Umbilical cord (tissue), 2 donors: ENCODE data around the gene FOXO3. TPM values are rescaled to one million over a fixed set of nuclear protein-coding genes. Genes with fewer than 3 reads are reported as not detected.

Experiments
- DNase-seq: peaks from one replicate; pipeline ENCODE4 v3.0.0-alpha.2; 2015; ENCODE audit warnings: low spot score
- total RNA-seq: library from RNA; depleted of rRNA; stranded (reverse); fragments of >200 nt; gene quantifications from one replicate; pipeline ENCODE4 v1.2.3, GENCODE V29; 2014; ENCODE audit warnings: low replicate concordance; ENCODE audit not compliant: insufficient read depth

Gene FOXO3
- total RNA-seq, 1 donor from 2014 or later: 52.0 TPM

DNA sequence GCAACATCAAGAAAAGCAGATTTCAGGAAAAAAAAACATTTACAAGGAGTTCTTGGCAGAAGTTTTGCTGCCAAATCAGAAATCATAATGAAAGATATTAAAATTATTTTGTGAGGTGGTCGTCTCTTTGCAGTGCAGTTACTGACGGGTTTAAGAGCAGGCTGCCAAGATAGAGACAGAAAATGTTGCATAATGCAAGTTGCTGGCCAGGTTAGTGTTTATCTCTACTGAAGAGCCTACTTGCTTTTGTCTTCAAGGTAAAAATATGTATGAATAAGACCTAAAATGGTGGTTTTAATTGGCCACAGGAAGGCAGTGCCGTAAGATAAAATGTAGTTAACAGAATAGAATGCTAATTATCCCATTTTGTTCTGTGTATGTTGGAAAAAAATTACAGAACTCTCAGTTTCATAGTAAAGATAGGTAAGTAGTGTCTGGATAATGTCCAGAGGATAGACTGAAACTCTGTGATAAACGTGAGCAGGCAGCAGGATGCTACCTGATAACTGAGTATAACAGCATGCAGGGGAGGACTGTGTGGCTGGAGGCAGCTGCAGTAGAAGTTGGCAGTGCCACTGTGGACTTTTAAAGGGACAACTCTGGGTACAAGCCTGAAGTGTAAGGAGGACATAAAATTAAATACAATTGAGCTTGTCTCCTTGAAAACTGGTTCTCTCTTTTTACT lies 13.9 kb downstream of the FOXO3 start:
- no peak for DNase-seq

DNA sequence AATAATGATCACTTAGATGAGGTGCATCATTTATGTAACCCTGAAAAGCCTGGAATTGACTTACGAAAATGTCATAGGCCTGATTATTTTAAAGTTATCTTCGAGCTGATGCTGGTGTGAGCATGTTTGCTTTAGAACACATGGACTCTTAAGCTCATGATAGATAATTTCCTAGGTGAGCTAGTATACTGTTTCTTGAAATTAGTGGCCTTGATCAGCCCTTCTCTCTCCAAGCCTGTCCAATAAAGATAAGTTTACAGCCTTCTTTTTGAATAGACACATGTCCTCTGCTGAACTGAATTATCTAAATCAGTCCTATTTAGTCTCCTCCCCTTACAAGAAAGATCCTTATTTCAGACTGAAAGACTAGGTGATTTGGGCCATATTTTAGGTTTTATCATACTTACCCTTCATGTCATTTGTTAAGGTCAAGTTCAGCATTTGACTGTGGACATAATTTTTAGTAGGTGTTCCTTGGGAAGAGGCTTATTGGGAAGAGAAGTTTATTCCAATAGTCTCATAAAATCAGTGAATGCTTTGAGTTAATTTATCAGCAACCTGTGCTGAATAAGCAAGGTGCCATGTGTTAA lies 15.3 kb downstream of the FOXO3 start:
- no peak for DNase-seq

GRCh38 chr6:108576709-108577108 lies 16.0 kb downstream of the FOXO3 start:
- DNase-seq: no peak

DNA sequence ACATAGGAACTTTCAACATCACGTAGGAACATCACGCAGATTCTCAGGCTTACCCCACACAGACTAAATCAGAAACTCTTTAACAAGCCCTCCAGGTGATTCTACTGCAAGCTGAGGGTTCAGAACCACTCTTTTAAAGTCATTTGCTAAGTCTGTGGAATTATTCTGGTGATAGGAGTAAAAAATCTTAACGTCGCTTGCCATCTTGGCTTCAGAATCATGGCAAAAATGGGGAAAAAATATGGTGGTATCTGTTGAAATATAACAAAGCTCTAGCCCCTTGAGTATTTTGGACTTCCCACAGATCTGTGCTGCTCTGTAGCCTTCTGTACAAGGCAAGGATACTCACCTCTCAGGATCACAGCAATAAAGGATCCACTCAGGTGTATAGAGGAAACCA lies 17.4 kb downstream of the FOXO3 start:
- no peak for DNase-seq

DNA sequence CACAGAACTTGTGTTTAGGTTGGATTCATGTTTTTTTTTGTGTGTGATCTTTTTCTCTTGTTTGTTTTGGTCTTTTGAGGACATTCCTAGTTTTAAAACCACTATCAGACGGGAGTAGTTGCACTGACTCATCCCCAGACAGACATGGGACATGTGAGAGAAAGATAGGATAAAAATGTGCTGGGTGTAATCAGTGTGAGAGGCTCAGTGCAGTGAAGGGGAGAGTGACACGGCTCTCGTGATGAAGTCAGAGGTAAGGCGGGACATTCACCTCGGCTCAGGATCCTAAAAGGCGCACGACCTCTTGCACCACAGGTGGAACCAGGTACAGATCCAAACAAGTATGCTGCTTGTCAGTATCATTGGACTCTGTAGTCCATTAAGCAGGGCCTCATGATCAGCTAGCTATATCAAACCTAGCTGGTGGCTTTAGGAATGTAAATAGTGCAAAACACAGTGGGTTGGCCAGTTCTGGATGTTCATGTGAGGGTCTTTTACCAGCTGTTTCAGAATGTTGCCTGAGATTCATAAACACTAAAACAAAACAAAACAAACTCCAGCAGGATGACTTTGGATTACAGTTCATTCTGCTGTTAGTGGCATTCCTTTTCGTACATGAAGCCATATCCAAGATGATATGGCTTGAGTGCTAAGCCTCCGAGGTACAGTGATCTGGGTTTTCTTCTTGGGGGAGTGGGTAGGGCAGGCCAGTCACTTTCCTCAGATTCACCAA lies 18.0 kb downstream of the FOXO3 start:
- peak; percentile 80 for DNase-seq

- DNase-seq: no peak
These were observed 18.6 kb downstream of the FOXO3 start for GRCh38 chr6:108579328-108579721.

- DNase-seq: no peak
These were observed 19.9 kb downstream of the FOXO3 start for GRCh38 chr6:108580646-108581045.

DNA sequence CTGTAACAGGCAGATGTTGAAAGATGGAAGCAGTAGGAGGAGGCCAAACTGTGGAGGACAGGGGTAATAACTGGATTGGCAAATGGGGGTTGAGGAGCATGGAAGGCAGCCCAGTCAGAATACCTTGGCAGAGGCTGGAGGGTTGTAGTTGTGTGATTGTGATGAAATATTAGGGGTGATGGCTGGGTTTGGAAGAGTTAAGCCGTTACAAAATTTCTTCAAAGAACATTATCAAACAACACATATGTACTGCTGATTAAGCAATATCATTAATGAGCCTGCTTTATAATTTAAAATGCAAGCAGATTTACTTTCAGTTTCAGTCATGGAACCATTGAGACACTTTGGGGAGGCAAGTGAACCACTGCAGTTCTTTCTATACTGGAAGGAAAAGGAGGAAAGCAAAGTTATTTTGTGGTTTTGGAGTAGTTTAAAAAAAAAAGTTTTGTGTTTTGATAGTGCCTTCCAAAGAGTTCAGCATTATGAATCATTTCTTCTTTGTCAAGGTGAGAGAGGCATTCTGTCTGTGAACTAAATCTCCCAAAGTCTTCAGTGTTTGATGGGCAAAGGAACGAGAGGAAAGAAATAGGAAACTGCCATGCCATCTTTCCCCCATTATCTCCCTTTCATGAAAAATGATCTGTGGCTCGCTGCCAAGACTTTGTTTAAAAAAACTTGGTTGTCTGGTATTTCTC lies 20.7 kb downstream of the FOXO3 start:
- DNase-seq: peak; percentile 87

- DNase-seq: no peak
These were observed 21.3 kb downstream of the FOXO3 start for GRCh38 chr6:108581932-108582475.

DNA sequence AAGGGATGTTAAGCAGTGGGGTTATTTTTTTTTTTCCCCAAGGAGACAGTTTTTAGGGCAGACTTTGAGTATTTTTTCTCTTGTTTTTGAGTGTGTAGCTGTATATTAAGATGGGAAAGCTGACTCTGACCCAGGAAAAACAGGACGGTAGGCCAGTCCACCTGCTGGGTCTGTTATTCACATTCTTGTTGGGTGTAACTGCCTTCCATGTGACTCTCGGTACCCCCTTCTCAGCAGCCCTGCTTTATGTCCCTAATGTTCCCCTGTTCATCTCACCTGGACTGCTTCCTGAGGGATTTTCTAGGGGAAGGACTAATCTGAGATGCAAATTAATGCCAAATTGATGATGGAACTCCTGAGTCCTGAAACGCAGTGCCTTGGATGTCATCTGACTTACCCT lies 21.9 kb downstream of the FOXO3 start:
- DNase-seq: no peak

DNA sequence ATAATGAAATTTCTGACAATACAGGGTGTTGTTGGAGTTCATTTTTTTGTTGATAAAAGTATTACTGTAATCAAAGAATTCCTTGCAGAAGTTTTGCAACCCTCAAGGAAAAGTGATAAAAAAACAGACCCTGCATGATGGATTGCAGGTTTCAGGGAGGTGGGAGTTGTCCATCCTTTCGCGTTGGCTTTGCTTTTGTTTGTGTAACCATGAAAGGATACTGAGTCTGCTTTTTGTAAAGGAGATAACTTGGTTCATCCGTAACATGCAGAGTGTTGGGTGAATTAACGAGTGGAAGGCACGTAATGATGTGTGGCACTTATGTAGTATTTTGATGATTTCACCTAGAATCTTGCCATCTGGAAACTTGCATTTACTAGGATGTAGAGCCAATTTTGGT lies 23.6 kb downstream of the FOXO3 start:
- DNase-seq: peak; percentile 65

DNA sequence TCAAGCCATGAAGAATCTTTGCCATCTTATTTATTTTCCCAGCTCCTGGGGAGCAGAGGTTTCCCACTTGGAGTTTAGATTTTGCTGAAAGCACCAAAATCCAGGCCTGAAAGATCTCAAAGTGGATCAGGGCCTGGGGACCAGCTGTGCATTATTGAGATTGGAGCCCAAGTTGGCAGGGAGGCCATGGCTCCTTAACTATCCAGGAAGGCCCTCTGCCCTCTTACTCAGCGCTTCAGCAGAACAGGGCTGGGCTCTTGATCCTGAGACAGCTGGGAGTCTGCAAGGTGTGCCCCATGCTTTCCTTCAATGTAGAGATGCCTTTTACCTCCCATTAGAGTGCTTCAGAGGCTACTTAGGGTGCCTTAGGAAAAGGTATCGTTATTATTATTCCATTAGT lies 24.6 kb downstream of the FOXO3 start:
- no peak for DNase-seq

DNA sequence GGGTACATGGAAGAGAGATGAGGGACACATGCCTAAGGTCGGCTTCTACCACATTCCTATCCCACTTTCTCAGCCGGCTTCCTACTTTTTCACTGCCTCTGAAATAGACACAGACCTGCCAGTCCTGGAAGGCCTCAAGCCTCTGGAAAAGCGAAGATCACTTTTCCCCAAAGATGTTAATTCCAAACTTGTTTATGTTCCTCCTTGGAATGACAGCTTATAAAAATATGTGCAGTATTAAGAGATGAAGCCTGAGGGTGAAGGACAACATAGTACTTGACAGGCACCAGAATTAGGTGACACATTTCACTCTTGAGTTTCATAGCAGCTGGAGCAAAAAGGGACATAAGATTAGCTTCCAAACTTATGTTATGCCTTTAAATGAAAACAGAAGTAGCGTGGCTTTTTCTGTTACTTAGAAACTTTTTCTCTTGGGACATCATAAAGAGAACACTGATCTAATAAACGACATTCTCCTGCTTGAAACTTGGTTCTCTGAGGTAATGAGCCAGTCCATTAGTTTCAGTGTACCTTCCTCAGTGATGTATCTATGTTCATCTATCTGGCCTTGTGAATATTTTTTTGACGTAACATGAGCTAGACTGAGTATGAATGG lies 25.3 kb downstream of the FOXO3 start:
- DNase-seq: no peak

DNA sequence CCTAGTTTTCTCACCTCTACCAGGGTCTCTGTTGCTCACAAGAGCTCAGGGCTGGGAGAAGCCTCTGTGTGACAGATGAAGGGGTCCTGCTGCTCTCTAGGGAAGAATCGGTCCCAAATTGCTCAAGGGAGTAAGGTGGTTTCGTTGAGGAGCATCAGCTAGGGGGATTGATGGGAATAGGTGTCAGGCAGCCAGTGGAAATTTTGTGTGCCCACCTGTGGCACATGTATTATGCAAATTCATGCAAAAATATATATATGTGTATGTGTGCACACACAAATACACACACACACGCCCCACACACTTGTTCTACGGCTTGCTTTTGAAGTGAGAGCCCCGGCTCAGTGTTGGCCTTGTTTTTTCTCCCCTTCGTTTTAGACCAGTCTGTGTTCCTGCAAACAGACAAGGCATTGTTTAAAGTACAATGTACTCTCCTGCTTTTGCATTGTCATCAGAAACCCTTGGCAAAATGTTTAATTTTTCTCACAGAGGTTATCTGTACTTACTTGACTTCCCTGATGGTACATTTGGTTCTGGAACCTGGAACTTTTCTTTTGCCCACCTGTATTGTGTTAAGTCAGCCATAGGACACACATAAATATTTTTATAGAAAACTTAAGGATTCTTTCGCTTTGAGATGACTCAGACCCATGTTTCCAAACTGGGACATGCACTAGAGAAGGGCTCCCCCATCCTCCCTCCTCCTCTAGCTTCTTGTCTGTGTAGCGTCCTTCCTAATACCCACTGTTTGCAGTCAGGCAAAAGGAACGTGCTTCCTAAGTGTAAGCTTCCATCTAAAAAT lies 26.7 kb downstream of the FOXO3 start:
- peak; percentile 93 for DNase-seq

GRCh38 chr6:108588586-108588985 lies 27.9 kb downstream of the FOXO3 start:
- DNase-seq: peak; percentile 90

DNA sequence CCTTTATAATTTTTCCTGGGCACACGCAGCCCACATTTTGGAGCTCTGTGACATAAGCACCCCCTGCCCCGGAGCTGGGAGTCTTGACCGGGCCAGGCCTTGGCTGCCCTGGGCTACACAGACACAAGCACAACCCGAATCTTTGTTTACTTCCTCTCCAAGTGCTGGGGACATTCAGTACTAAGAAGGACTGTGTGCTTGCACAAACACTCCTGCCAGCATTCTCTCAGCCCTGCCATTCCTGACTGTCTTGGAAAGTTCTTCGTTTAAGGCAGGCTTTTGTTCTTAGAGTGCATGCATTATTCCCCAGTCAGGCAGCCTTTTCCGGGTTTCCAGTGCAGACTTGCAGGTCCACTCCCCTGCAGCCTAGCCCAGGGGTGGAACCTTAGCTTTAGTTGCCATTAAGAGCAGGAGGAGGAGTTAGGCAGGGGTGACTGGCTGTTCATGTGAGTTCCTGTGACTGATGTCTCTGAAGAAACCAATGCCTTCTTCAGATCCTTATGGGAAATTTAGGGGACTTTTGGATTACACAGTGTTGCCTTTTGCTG lies 28.6 kb downstream of the FOXO3 start:
- DNase-seq: peak; percentile 77

DNA sequence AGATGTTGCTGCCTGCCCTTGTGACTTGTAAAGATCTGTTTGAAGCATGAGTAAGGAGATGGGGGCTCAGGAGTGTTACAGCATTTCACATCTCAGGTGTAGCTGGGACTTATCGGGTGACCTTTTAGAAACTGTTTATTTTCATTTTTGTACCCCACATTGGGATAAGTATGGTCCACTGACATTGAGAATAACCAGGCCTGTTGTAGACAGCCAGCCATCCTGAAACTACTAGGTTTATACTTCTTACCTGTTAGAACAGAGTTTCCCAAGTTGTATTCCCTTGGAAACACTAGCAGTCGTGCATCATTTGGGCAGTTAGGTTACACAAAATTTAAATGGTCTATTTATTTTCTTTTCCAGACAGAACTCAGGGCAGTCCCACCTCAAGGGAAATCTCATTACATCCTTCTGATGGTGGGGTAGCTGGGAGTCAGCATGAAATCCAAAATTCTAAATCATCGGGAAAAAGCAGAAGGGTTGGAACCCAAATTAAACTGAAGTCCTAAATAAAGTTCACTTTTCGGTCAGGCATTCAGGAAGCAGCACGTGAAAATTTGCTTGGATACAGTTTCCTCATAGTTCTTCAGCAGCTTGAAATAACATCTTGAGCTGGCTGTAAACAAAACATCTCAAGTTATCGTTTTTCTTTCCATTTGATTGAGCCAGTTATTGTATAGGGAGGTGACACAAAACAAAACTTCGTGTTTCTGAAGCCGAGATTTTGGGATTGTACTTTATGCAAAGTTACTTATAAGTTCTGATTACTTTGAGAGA lies 30.5 kb downstream of the FOXO3 start:
- DNase-seq: no peak

DNA sequence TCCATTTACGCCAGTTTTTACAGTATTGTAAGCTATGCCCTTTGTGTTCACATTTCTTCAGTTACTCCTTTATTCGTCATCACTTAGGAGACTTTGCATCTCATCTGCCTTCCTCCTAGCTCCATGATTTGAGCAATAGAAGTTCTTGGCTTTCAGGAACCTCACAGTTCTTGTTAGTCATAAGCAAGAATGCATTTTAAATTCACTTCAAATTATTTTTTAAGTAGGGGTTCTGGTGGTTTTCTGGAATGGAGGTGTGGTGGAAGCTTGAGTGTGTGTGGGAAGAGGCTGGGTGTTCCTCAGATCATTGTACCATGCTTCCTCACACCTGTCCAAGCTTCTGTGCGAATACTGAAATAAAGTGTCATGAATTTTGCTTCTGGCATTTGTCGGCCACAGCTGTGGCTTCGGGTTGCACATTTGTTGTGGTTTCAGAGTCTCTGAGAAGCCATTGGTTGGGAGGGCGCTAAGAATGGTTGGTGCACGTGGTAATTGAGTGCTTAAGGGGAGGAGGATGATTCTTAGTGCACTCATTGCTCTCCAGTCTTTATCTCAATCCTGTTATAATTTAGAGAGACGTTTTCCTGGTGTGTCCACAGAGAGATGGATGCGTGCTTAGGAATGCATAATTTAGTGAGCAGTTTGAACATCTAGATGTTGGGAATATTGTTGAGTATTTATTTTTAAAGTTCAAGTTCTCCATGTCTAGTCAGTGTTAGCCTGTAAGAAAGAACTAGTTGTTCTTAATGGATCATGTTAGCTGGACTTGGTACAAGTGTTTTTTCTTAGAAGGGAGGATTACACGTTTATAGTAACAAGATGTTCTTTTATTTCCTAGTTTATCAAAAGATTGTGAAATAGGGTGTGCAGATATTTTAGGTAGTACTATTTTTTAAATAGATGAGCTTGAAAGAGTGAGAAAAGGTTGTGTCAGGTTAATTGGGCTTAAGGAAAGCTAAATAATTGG lies 31.9 kb downstream of the FOXO3 start:
- no peak for DNase-seq
